ENCODE measurements around the gene MLF1.
A peak's percentile ranks its signal among the peaks of the same experiment; 100 is the strongest.

The MLF1 gene

DNA sequence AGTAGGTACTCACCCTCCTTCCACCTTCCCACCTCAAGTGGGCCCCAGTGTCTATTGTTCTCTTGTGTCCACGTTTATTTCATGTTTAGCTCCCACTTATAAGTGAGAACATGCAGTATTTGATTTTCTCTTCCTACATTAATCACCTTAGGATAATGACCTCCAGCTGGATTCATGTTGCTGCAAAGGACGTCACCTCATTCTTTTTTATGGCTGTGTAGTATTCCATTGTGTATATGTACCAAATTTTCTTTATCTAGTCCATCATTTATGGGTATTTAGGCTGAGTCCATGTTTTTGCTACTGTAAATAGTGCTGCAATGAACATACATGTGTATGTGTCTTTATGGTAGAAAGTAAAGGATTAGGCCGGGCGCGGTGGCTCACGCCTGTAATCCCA lies 5.9 kb upstream of the MLF1 start:
- H3K79me2 ChIP-seq = peaks cover 2% of the 10 kb centered on the region
- no peaks in the 10 kb centered on the region for H3K36me3 ChIP-seq (ENCODE audit: control insufficient read depth, insufficient read depth, low read length)
- no peak overlapping the region for H2AFZ ChIP-seq
- no peak overlapping the region for H3K9ac ChIP-seq
- H3K4me2 ChIP-seq (ENCODE audit: low read length) = no peak overlapping the region
- H3K4me3 ChIP-seq (ENCODE audit: low read depth, low read length) = no peak overlapping the region
- H3K4me1 ChIP-seq = no peaks in the 10 kb centered on the region
- H3K27ac ChIP-seq = no peak overlapping the region
- no peaks in the 10 kb centered on the region for H3K9me3 ChIP-seq (ENCODE audit: control insufficient read depth, low read length)
- TF ChIP-seq, protein P1, sequence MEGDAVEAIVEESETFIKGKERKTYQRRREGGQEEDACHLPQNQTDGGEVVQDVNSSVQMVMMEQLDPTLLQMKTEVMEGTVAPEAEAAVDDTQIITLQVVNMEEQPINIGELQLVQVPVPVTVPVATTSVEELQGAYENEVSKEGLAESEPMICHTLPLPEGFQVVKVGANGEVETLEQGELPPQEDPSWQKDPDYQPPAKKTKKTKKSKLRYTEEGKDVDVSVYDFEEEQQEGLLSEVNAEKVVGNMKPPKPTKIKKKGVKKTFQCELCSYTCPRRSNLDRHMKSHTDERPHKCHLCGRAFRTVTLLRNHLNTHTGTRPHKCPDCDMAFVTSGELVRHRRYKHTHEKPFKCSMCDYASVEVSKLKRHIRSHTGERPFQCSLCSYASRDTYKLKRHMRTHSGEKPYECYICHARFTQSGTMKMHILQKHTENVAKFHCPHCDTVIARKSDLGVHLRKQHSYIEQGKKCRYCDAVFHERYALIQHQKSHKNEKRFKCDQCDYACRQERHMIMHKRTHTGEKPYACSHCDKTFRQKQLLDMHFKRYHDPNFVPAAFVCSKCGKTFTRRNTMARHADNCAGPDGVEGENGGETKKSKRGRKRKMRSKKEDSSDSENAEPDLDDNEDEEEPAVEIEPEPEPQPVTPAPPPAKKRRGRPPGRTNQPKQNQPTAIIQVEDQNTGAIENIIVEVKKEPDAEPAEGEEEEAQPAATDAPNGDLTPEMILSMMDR (IDR thresholded peaks at IDR 0.05) = no peak
- no peaks in the 10 kb centered on the region for H3K27me3 ChIP-seq (ENCODE audit: control insufficient read depth, insufficient read depth, low read length)

DNA sequence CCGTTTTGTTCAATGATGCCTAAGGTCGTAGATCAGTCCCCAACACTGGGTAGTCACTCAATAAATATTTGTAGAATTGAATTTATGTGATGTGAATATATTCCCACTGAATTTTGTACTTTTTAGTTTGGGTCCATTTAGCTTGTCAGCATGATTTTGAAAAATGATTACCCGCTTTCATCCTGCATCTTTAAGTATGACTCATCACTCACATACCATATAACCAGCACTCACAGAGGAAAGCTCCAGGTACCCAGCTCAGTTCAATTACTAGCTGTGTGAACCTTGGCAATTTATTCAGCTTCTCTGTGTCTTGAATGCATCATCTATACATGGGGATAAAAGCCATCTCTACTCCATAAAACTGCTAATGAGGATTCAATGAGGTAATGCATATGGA lies 2.2 kb upstream of the MLF1 start:
- no peak overlapping the region for H2AFZ ChIP-seq
- H3K4me1 ChIP-seq = peaks cover 4% of the 10 kb centered on the region
- H3K9ac ChIP-seq = no peak overlapping the region
- H3K9me3 ChIP-seq (ENCODE audit: control insufficient read depth, low read length) = no peaks in the 10 kb centered on the region
- H3K4me3 ChIP-seq (ENCODE audit: low read depth, low read length) = no peak overlapping the region
- H3K4me2 ChIP-seq (ENCODE audit: low read length) = no peak overlapping the region
- no peaks in the 10 kb centered on the region for H3K27me3 ChIP-seq (ENCODE audit: control insufficient read depth, insufficient read depth, low read length)
- no peak overlapping the region for H3K27ac ChIP-seq
- peaks cover 9% of the 10 kb centered on the region for H3K79me2 ChIP-seq
- TF ChIP-seq, protein P1 (IDR thresholded peaks at IDR 0.05) = no peak
- no peaks in the 10 kb centered on the region for H3K36me3 ChIP-seq (ENCODE audit: control insufficient read depth, insufficient read depth, low read length)

- Histone ChIP-seq H3K79me2 (peaks cover 9% of the 10 kb centered on the region), H3K4me2 (ENCODE audit: low read length) (no peak overlapping the region), H3K4me3 (ENCODE audit: low read depth, low read length) (no peak overlapping the region), H3K4me1 (peaks cover 4% of the 10 kb centered on the region), H3K27ac (no peak overlapping the region), H3K9me3 (ENCODE audit: control insufficient read depth, low read length) (no peaks in the 10 kb centered on the region), H2AFZ (peak overlapping the region; percentile 100), H3K9ac (no peak overlapping the region), H3K36me3 (ENCODE audit: control insufficient read depth, insufficient read depth, low read length) (no peaks in the 10 kb centered on the region), H3K27me3 (ENCODE audit: control insufficient read depth, insufficient read depth, low read length) (no peaks in the 10 kb centered on the region)
- TF ChIP-seq, protein P1 (IDR thresholded peaks at IDR 0.05) = no peak
Measured at GRCh38 chr3:158569794-158570193, 1.2 kb upstream of the MLF1 start.

DNA sequence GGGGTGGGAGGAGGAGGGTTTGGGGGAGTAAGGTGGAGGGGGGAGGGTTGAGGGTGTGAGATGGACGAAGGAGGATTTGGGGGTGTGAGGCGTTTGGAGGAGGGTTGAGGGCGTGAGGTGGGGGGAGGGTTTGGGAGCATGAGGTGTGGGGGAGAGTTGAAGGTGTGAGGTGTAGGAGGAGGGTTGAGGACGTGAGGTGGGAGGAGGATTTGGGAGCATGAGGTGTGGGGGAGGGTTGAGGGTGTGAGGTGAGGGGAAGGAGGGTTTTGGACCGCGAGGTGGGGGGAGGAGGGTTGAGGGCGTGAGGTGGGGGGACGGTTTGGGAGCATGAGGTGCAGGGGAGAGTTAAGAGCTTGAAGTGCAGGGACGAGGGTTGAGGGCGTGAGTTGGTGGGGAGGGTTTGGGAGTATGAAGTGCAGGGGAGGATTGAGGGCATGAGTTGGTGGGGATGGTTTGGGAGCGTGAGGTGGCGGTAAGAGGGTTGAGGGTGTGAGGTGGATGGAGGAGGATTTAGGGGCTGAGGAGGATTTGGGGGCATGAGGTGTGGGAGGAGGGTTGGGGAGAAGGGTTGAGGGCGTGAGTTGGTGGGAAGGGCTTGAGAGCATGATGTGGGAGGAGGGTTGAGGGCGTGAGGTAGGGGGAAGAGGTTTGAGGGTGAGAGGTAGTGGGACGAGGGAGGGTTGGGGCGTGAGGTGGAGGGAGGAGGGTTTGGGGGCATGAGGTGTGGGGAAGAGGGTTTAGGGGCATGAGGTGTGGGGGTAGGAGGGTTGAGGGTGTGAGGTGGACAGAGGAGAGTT lies 1.2 kb downstream of the MLF1 start:
- TF ChIP-seq, protein P1 (IDR thresholded peaks at IDR 0.05) = no peak
- Histone ChIP-seq H3K36me3 (ENCODE audit: control insufficient read depth, insufficient read depth, low read length) (no peaks in the 10 kb centered on the region), H3K79me2 (peaks cover 9% of the 10 kb centered on the region), H3K9me3 (ENCODE audit: control insufficient read depth, low read length) (no peaks in the 10 kb centered on the region), H3K27ac (no peak overlapping the region), H3K4me1 (peaks cover 4% of the 10 kb centered on the region), H3K4me2 (ENCODE audit: low read length) (no peak overlapping the region), H3K4me3 (ENCODE audit: low read depth, low read length) (no peak overlapping the region), H3K27me3 (ENCODE audit: control insufficient read depth, insufficient read depth, low read length) (no peaks in the 10 kb centered on the region), H2AFZ (no peak overlapping the region), H3K9ac (no peak overlapping the region)

DNA sequence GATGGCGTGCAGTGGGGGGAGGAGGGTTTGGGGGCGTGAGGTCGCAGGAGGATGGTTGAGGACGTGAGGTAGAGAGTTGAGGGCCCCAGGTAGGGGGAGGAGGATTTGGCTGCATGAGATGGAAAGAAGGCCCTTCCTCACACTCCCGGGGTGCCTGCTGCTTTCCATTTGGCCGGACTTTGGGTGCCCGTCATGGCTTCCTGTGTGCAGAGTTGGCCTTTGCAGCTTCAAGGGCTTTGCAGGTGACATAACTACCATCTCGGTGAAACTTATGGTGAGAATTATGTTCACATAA lies 1.7 kb downstream of the MLF1 start:
- peaks cover 4% of the 10 kb centered on the region for H3K4me1 ChIP-seq
- H3K79me2 ChIP-seq = peaks cover 9% of the 10 kb centered on the region
- no peaks in the 10 kb centered on the region for H3K36me3 ChIP-seq (ENCODE audit: control insufficient read depth, insufficient read depth, low read length)
- TF ChIP-seq, protein P1 (IDR thresholded peaks at IDR 0.05) = no peak
- no peaks in the 10 kb centered on the region for H3K9me3 ChIP-seq (ENCODE audit: control insufficient read depth, low read length)
- no peak overlapping the region for H2AFZ ChIP-seq
- H3K27ac ChIP-seq = no peak overlapping the region
- H3K9ac ChIP-seq = no peak overlapping the region
- no peak overlapping the region for H3K4me2 ChIP-seq (ENCODE audit: low read length)
- no peaks in the 10 kb centered on the region for H3K27me3 ChIP-seq (ENCODE audit: control insufficient read depth, insufficient read depth, low read length)
- no peak overlapping the region for H3K4me3 ChIP-seq (ENCODE audit: low read depth, low read length)
